OCI-LY3 (cell line): ENCODE data around the gene ATG3.

ENCODE experiments used
- H2AFZ ChIP-seq: fragments of 200-600, 300-600 bp; shearing (Covaris generic); 2 replicates; pipeline ENCODE4 v1.6.0; 2014; ENCODE audit warnings: antibody characterized with exemption, low read depth, low read length
- H3K27ac ChIP-seq: fragments of 200-600, 300-600 bp; sonication (generic); 2 replicates; pipeline ENCODE4 v1.5.1; 2014; ENCODE audit warnings: mild to moderate bottlenecking, low read length, moderate library complexity, mixed read lengths
- H3K27me3 ChIP-seq: fragments of 200-600, 300-600 bp; sonication (generic); 2 replicates; pipeline ENCODE4 v1.6.1; 2014; ENCODE audit warnings: low read depth, low read length, mixed read lengths
- H3K36me3 ChIP-seq: fragments of 200-600, 300-600 bp; sonication (generic); replicated peaks from 2 replicates; pipeline ENCODE3; 2014; ENCODE audit warnings: low read depth, low read length, mixed read lengths
- H3K4me1 ChIP-seq: fragments of 300-600, 200-600 bp; sonication (generic); 2 replicates; pipeline ENCODE4 v1.6.1; 2014; ENCODE audit warnings: low read length, mixed read lengths
- H3K4me2 ChIP-seq: fragments of 200-600, 300-600 bp; sonication (generic); 2 replicates; pipeline ENCODE4 v1.6.1; 2014; ENCODE audit warnings: low read length, mixed read lengths
- H3K4me3 ChIP-seq: fragments of 300-600, 200-600 bp; sonication (generic); 2 replicates; pipeline ENCODE4 v1.5.1; 2014; ENCODE audit warnings: antibody characterized with exemption, mild to moderate bottlenecking, low read length, moderate library complexity
- H3K79me2 ChIP-seq: fragments of 300-600, 200-600 bp; shearing (Covaris generic); 2 replicates; pipeline ENCODE4 v1.6.1; 2014; ENCODE audit warnings: mild to moderate bottlenecking, low read length, mixed read lengths
- H3K9ac ChIP-seq: fragments of 300-600, 200-600 bp; shearing (Covaris generic); 2 replicates; pipeline ENCODE4 v1.6.0; 2014; ENCODE audit warnings: mild to moderate bottlenecking, low read length, moderate library complexity
- H3K9me3 ChIP-seq: fragments of 200-600, 300-600 bp; shearing (Covaris generic); 2 replicates; pipeline ENCODE4 v1.6.1; 2014; ENCODE audit warnings: low read length, mixed read lengths; ENCODE audit not compliant: insufficient read depth
- H4K20me1 ChIP-seq: fragments of 200-600, 300-600 bp; sonication (generic); 2 replicates; pipeline ENCODE4 v1.6.1; 2016; ENCODE audit warnings: low read length, mixed read lengths; ENCODE audit not compliant: insufficient read depth
- EZH2phosphoT487 ChIP-seq: fragments of 200-600 bp; shearing (Covaris generic); IDR thresholded peaks from 2 replicates; pipeline ENCODE4 v1.6.1; 2018; ENCODE audit warnings: antibody characterized with exemption, mixed run types, low read depth
- TF ChIP-seq, protein P1 (sequence below): fragments of 200-600, 300-600 bp; sonication (generic); IDR thresholded peaks from 2 replicates; pipeline ENCODE4 v1.5.1; 2014; ENCODE audit warnings: antibody characterized with exemption, low read length, low read depth

The ATG3 gene

DNA sequence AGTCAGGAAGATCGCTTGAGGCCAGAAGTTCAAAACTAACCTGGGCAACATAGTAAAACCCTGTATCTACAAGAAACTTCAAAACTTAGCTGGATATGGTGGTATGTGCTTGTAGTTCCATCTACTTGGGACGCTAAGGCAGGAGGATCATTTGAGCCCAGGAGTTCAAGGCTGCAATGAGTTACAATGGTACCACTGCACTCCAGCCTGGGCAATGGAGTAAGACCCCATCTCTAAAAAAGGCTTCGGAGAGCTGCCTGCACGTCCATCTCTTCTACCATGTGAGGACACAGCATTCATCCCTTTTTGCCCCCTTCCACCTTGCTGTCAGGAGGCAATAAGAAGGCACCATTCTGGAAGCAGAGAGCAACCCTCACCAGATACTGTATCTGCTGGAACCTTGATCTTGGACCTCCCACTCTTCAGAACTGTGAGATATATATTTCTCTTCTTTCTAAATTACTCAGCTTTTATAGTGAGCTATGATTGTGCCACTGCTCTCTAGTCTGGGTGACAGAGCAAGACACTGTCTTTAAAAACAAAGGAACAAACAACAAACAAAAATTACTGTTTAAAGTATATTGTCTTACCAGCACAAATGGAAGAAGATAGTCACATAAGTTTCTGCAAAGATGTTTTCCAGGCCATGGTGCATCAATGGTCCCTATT lies 58.3 kb downstream of the ATG3 start:
- Histone ChIP-seq H3K9me3 (no peaks in the 10 kb centered on the region), H3K79me2 (no peaks in the 10 kb centered on the region), H3K27me3 (no peaks in the 10 kb centered on the region), H3K4me1 (peaks cover 46% of the 10 kb centered on the region), H3K4me2 (no peak overlapping the region), H3K36me3 (no peaks in the 10 kb centered on the region), H2AFZ (no peak overlapping the region), H3K4me3 (no peak overlapping the region), H3K9ac (no peak overlapping the region), H4K20me1 (no peaks in the 10 kb centered on the region), H3K27ac (no peak overlapping the region)
- TF ChIP-seq, protein P1, sequence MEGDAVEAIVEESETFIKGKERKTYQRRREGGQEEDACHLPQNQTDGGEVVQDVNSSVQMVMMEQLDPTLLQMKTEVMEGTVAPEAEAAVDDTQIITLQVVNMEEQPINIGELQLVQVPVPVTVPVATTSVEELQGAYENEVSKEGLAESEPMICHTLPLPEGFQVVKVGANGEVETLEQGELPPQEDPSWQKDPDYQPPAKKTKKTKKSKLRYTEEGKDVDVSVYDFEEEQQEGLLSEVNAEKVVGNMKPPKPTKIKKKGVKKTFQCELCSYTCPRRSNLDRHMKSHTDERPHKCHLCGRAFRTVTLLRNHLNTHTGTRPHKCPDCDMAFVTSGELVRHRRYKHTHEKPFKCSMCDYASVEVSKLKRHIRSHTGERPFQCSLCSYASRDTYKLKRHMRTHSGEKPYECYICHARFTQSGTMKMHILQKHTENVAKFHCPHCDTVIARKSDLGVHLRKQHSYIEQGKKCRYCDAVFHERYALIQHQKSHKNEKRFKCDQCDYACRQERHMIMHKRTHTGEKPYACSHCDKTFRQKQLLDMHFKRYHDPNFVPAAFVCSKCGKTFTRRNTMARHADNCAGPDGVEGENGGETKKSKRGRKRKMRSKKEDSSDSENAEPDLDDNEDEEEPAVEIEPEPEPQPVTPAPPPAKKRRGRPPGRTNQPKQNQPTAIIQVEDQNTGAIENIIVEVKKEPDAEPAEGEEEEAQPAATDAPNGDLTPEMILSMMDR = no peak
- TF ChIP-seq EZH2phosphoT487 = no peak

DNA sequence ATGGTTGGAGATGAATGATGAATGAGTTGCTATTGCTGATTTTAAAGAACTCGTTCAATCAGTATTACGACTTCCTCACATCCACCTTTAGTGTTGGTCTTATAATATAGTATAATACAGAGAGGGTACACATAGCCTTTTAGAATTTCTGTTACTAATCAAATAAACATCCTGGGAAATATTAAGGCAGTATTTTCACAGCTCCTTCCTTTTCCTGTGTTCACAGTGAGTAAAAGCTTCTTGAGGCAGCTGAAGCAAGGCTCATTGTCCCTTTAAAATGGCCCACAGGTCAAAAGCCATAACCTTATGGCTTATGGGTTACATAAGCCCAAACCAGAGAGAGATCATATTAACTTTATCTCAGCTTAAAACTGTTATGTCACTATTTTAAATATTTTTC lies 61.1 kb downstream of the ATG3 start:
- H3K79me2 ChIP-seq = no peaks in the 10 kb centered on the region
- no peaks in the 10 kb centered on the region for H3K27me3 ChIP-seq
- no peak overlapping the region for H3K4me2 ChIP-seq
- H3K36me3 ChIP-seq = no peaks in the 10 kb centered on the region
- no peak overlapping the region for H2AFZ ChIP-seq
- no peak overlapping the region for H3K9ac ChIP-seq
- no peak overlapping the region for H3K4me3 ChIP-seq
- no peak overlapping the region for H3K27ac ChIP-seq
- H3K4me1 ChIP-seq = peaks cover 54% of the 10 kb centered on the region
- H4K20me1 ChIP-seq = no peaks in the 10 kb centered on the region
- TF ChIP-seq, protein P1 = no peak
- TF ChIP-seq EZH2phosphoT487 = no peak
- no peaks in the 10 kb centered on the region for H3K9me3 ChIP-seq

DNA sequence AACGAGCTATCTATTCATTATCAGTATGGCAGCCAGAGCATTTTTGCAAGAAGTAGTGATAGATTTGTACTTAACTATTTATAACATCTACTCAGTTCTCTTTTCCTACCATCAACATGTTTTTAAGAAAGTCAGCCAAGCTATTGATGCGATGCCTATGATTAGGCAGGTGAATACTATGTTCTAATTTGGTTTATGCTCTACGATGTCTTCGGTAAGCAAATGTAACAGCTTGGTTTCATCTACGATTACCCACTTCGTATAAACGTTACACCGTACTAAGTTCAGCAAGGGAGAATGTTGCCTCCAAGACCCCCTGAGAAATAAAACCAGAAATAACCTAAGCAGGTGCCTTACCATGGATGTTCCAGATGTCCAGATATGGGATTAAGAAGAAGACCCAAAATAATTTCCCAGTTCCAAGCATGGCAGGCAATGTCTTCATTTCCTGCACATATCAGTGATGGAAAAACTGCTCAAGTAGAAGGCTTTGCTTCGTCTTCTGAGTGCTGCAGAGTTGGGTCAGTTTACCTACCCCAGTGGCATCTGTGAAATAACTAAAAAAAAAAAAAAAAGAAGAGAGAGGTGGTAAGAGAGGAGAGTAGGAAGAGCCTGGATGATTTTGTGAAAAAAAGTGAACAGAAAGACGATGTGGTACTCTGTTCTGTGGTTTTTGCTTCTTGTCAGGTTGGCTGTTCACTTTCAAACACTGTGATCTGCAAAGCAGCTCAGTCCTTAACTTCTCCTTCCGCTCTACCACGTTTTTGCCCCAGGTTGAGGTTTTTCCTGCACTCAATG lies 62.6 kb downstream of the ATG3 start, which contains the start of gene BTLA:
TSS of gene BTLA (minus strand) at position 559 of the 798 bp plus-strand sequence. CDS start at position 445, 114 bp downstream.
- H3K79me2 ChIP-seq = no peaks in the 10 kb centered on the region
- H3K4me2 ChIP-seq = peak within 1 kb of the TSS; percentile 93
- H3K36me3 ChIP-seq = no peaks in the 10 kb centered on the region
- no peaks in the 10 kb centered on the region for H4K20me1 ChIP-seq
- H3K27ac ChIP-seq = peak within 1 kb of the TSS; percentile 86
- H3K9me3 ChIP-seq = no peaks in the 10 kb centered on the region
- H3K9ac ChIP-seq = peak within 1 kb of the TSS; percentile 57
- no peaks in the 10 kb centered on the region for H3K27me3 ChIP-seq
- peak within 1 kb of the TSS; percentile 77 for H3K4me3 ChIP-seq
- H2AFZ ChIP-seq = peak within 1 kb of the TSS; percentile 68
- no peak for TF ChIP-seq EZH2phosphoT487
- TF ChIP-seq, protein P1 = no peak
- peaks cover 47% of the 10 kb centered on the region for H3K4me1 ChIP-seq

DNA sequence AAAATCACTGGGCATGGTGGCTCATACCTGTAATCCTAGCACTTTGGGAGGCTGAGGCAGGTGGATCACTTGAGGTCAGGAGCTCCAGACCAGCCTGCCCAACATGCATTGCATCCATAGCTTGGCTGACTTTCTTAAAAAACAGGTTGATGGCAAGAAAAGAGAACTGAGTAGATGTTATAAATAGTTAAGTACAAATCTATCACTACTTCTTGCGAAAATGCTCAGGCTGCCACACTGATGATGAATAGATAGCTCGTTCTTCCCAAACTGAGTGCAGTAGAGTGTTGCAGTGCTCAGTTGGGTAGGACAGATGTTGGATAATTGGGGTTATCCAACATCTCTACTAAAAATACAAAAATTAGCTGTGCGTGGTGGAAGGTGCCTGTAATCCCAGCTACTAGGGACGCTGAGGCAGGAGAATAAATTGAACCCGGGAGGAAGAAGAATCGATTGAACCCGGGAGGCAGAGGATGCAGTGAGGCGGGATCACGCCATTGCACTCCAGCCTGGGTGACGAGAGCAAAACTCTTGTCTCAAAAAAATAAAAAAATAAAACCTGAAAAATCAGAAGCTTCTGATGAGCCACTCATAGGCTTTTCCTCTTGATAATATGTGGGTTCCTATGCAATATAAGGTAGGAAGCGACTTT lies 63.7 kb downstream of the ATG3 start:
- peak overlapping the region; percentile 57 for H3K9ac ChIP-seq
- no peaks in the 10 kb centered on the region for H3K79me2 ChIP-seq
- no peaks in the 10 kb centered on the region for H3K27me3 ChIP-seq
- TF ChIP-seq, protein P1 = no peak
- TF ChIP-seq EZH2phosphoT487 = no peak
- peak overlapping the region; percentile 77 for H3K4me3 ChIP-seq
- peak overlapping the region; percentile 86; the same call in 1 of the 2 replicates for H3K27ac ChIP-seq
- peaks cover 40% of the 10 kb centered on the region for H3K4me1 ChIP-seq
- no peaks in the 10 kb centered on the region for H3K9me3 ChIP-seq
- no peaks in the 10 kb centered on the region for H4K20me1 ChIP-seq
- H3K36me3 ChIP-seq = no peaks in the 10 kb centered on the region
- peak overlapping the region; percentile 93 for H3K4me2 ChIP-seq
- H2AFZ ChIP-seq = no peak overlapping the region
